ENCODE measurements around the gene PCDHGB2. TPM values are rescaled to one million over a fixed set of nuclear protein-coding genes. Genes with fewer than 3 reads are reported as not detected.
"Not testable (repeated sequence)": the region's sequence is repeated elsewhere in the genome, so short reads cannot be mapped to it uniquely, and the experiment has no call there.

Gene PCDHGB2
- total and polyA plus RNA-seq, 4 donors, result 0.38 to 11.7 (median 3.8) TPM

DNA sequence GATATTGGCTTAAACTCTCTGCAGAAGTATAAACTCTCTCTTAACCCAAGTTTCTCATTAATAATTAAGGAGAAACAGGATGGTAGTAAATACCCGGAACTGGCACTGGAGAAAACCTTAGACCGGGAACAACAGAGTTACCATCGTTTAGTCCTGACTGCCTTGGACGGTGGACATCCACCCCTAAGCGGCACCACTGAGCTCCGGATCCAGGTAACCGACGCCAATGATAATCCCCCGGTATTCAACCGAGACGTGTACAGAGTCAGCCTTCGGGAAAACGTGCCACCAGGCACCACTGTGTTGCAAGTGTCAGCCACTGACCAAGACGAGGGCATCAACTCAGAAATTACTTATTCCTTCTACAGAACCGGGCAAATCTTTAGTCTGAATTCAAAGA, 38.8 kb downstream of the PCDHGB2 start:
- intact Hi-C loops (cut with DNase I), result no loop called here
- no peak for ATAC-seq (ENCODE audit: low FRiP score)
- Histone ChIP-seq H3K4me3 (ENCODE audit: low read length in 2 of 2) (no peak overlapping the region), H3K9me3 (ENCODE audit: control insufficient read depth, low read length) (peaks cover 31% of the 10 kb centered on the region), H3K27me3 (ENCODE audit: control insufficient read depth in 1 of 2, insufficient read depth in 2 of 2, low read length in 1 of 2) (no peaks in the 10 kb centered on the region), H3K27ac (ENCODE audit: low read depth in 1 of 2, low read length in 2 of 2) (no peak overlapping the region), H3K4me1 (ENCODE audit: control insufficient read depth in 1 of 2, insufficient read depth in 2 of 2, low read length in 2 of 2) (no peaks in the 10 kb centered on the region), H3K36me3 (ENCODE audit: control insufficient read depth in 1 of 2, insufficient read depth in 2 of 2, low read length in 1 of 2) (no peaks in the 10 kb centered on the region)
- 20 to 24% methylated on average over 15 of the region's 15 CpGs for WGBS, 2 donors
- no peak for DNase-seq

DNA sequence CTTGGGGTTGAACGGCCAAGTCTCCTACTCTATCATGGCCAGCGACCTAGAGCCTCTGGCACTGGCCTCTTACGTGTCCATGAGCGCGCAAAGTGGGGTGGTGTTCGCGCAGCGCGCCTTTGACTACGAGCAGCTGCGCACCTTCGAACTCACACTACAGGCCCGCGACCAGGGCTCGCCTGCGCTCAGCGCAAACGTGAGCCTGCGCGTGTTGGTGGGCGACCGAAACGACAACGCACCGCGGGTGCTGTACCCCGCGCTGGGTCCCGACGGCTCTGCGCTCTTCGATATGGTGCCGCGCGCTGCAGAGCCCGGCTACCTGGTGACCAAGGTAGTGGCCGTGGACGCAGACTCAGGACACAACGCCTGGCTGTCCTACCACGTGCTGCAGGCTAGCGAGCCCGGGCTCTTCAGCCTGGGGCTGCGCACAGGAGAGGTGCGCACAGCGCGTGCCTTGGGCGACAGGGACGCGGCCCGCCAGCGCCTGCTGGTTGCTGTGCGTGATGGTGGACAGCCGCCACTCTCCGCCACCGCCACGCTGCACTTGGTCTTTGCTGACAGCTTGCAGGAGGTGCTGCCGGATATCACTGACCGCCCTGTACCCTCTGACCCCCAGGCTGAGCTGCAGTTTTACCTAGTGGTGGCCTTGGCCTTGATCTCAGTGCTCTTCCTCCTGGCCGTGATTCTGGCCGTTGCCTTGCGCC, 39.9 kb downstream of the PCDHGB2 start:
- no peak for ATAC-seq (ENCODE audit: low FRiP score)
- Histone ChIP-seq H3K27ac (ENCODE audit: low read depth in 1 of 2, low read length in 2 of 2) (no peak overlapping the region), H3K9me3 (ENCODE audit: control insufficient read depth, low read length) (peaks cover 31% of the 10 kb centered on the region), H3K36me3 (ENCODE audit: control insufficient read depth in 1 of 2, insufficient read depth in 2 of 2, low read length in 1 of 2) (no peaks in the 10 kb centered on the region), H3K27me3 (ENCODE audit: control insufficient read depth in 1 of 2, insufficient read depth in 2 of 2, low read length in 1 of 2) (no peaks in the 10 kb centered on the region), H3K4me3 (ENCODE audit: low read length in 2 of 2) (no peak overlapping the region), H3K4me1 (ENCODE audit: control insufficient read depth in 1 of 2, insufficient read depth in 2 of 2, low read length in 2 of 2) (no peaks in the 10 kb centered on the region)
- DNase-seq, result peak in 1 of 2 donors; percentile 70
- 15 to 24% methylated on average over 61 of the region's 61 CpGs for WGBS, 2 donors
- intact Hi-C loops (cut with DNase I), result no loop called here

DNA sequence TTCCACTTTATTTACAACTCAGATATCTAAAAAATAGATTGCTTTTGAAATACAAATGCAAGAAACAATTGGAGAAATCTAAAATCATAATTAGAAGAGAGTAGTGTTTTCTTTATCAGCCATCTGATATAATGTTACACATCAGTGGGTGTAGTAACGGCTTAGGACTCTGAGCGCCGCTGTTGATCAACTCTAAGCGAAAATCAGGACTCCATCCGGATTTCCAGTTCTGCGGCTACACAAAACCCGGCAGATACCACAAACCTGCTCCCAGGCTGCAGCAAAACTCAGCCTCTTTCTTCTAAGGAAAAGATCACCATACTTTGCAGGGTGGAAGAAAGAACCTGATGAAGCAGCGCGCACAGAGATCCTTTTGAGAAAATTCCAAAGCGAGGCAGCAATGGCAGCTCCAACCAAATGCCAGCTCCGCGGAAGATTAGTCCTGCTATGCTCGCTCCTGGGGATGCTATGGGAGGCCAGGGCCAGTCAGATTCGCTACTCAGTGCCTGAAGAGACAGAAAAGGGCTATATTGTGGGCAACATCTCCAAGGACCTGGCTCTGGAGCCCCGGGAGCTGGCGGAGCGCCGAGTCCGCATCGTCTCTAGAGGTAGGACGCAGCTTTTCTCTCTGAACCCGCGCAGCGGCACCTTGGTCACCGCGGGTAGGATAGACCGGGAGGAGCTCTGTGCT, 42.9 kb downstream of the PCDHGB2 start, which contains the start of gene PCDHGA9:
PCDHGA9 (plus strand) TSS at position 226 of the 691 bp plus-strand sequence; CDS start at position 401, 175 bp downstream.
- WGBS, 2 donors, result 14 to 15% methylated on average over 27 of the region's 27 CpGs
- peak in 1 of 2 donors; percentile 68 for DNase-seq
- Histone ChIP-seq H3K4me3 (ENCODE audit: low read length in 2 of 2) (no peak within 1 kb of the TSS), H3K27ac (ENCODE audit: low read depth in 1 of 2, low read length in 2 of 2) (no peak within 1 kb of the TSS), H3K36me3 (ENCODE audit: control insufficient read depth in 1 of 2, insufficient read depth in 2 of 2, low read length in 1 of 2) (no peaks in the 10 kb centered on the region), H3K27me3 (ENCODE audit: control insufficient read depth in 1 of 2, insufficient read depth in 2 of 2, low read length in 1 of 2) (no peaks in the 10 kb centered on the region), H3K4me1 (ENCODE audit: control insufficient read depth in 1 of 2, insufficient read depth in 2 of 2, low read length in 2 of 2) (no peaks in the 10 kb centered on the region), H3K9me3 (ENCODE audit: control insufficient read depth, low read length) (peaks cover 35% of the 10 kb centered on the region)
- intact Hi-C loops (cut with DNase I), result no loop called here
- ATAC-seq (ENCODE audit: low FRiP score), result no peak

DNA sequence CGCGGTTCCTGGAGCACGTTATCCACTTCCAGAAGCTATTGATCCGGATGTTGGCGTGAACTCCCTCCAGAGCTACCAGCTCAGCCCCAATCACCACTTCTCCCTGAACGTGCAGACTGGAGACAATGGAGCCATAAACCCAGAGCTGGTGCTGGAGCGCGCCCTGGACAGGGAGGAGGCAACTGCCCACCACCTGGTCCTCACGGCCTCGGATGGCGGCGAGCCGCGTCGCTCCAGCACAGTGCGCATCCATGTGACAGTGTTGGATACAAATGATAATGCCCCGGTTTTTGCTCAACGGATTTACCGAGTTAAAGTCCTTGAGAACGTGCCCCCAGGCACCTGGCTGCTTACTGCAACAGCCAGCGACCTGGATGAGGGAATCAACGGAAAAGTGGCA, 43.6 kb downstream of the PCDHGB2 start:
- no peak for ATAC-seq (ENCODE audit: low FRiP score)
- intact Hi-C loops (cut with DNase I), result no loop called here
- Histone ChIP-seq H3K36me3 (ENCODE audit: control insufficient read depth in 1 of 2, insufficient read depth in 2 of 2, low read length in 1 of 2) (no peaks in the 10 kb centered on the region), H3K4me3 (ENCODE audit: low read length in 2 of 2) (no peak overlapping the region), H3K4me1 (ENCODE audit: control insufficient read depth in 1 of 2, insufficient read depth in 2 of 2, low read length in 2 of 2) (no peaks in the 10 kb centered on the region), H3K27ac (ENCODE audit: low read depth in 1 of 2, low read length in 2 of 2) (no peak overlapping the region), H3K27me3 (ENCODE audit: control insufficient read depth in 1 of 2, insufficient read depth in 2 of 2, low read length in 1 of 2) (no peaks in the 10 kb centered on the region), H3K9me3 (ENCODE audit: control insufficient read depth, low read length) (peaks cover 39% of the 10 kb centered on the region)
- 20 to 26% methylated on average over 22 of the region's 22 CpGs for WGBS, 2 donors
- DNase-seq, result no peak

DNA sequence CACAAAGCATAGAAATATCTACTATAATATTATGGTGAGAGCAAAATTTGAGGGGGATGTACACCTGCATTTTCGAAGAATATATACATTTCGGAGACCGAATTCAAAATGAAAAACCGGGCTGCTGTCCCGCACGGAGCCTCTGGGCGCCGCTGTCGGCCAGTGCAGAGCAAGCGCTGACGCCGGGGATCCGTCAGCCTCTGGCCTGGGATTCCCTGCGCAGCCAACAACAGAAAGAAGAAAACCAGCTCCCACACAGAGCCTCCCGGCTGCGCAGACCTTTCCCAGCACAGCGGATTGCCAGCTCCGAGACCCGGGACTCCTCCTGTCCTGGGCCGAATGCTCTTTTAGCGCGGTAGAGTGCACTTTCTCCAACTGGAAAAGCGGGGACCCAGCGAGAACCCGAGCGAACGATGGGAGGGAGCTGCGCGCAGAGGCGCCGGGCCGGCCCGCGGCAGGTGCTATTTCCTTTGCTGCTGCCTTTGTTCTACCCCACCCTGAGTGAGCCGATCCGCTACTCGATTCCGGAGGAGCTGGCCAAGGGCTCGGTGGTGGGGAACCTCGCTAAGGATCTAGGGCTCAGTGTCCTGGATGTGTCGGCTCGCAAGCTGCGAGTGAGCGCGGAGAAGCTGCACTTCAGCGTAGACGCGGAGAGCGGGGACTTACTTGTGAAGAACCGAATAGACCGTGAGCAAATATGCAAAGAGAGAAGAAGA, 48.2 kb downstream of the PCDHGB2 start, which contains the start of gene PCDHGB6:
PCDHGB6 (plus strand) TSS at position 232 of the 716 bp plus-strand sequence; CDS start at position 414, 182 bp downstream.
- peak; percentile 63 for ATAC-seq (ENCODE audit: low FRiP score)
- H3K4me3 ChIP-seq (ENCODE audit: low read length in 2 of 2); H3K27me3 ChIP-seq (ENCODE audit: control insufficient read depth in 1 of 2, insufficient read depth in 2 of 2, low read length in 1 of 2); H3K27ac ChIP-seq (ENCODE audit: low read depth in 1 of 2, low read length in 2 of 2); H3K4me1 ChIP-seq (ENCODE audit: control insufficient read depth in 1 of 2, insufficient read depth in 2 of 2, low read length in 2 of 2); H3K36me3 ChIP-seq (ENCODE audit: control insufficient read depth in 1 of 2, insufficient read depth in 2 of 2, low read length in 1 of 2): not testable (repeated sequence)
- peaks cover 38% of the 10 kb centered on the region for H3K9me3 ChIP-seq (ENCODE audit: control insufficient read depth, low read length)
- DNase-seq, result peak in 1 of 2 donors; percentile 80
- intact Hi-C loops (cut with DNase I), result loop anchor here in 1 of 2 donors (5.0 kb wide), 1 partner anchor 149 kb away; no protein-coding TSS in a partner anchor
- WGBS, 2 donors, result 9 to 12% methylated on average over 46 to 51 of the region's 51 CpGs

DNA sequence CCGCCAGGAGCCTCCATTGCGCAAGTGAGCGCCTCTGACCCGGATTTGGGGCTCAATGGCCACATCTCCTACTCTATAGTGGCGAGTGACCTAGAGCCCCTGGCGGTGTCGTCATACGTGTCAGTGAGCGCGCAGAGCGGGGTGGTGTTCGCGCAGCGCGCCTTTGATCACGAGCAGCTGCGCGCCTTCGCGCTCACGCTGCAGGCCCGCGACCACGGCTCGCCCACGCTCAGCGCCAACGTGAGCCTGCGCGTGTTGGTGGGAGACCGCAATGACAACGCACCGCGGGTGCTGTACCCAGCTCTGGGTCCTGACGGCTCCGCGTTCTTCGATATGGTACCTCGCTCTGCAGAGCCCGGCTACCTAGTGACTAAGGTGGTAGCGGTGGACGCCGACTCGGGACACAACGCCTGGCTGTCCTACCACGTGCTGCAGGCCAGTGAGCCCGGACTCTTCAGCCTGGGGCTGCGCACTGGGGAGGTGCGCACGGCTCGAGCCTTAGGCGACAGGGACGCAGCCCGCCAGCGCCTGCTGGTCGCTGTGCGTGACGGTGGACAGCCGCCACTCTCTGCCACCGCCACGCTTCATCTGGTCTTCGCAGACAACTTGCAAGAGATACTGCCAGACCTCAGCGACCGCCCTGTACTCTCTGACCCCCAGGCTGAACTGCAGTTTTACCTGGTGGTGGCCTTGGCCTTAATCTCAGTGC, 50.0 kb downstream of the PCDHGB2 start:
- ATAC-seq (ENCODE audit: low FRiP score) (no peak), DNase-seq (peak in 1 of 2 donors; percentile 54)
- Histone ChIP-seq H3K36me3 (ENCODE audit: control insufficient read depth in 1 of 2, insufficient read depth in 2 of 2, low read length in 1 of 2) (no peaks in the 10 kb centered on the region), H3K9me3 (ENCODE audit: control insufficient read depth, low read length) (peaks cover 37% of the 10 kb centered on the region), H3K27ac (ENCODE audit: low read depth in 1 of 2, low read length in 2 of 2) (no peak overlapping the region), H3K4me3 (ENCODE audit: low read length in 2 of 2) (no peak overlapping the region), H3K4me1 (ENCODE audit: control insufficient read depth in 1 of 2, insufficient read depth in 2 of 2, low read length in 2 of 2) (no peaks in the 10 kb centered on the region), H3K27me3 (ENCODE audit: control insufficient read depth in 1 of 2, insufficient read depth in 2 of 2, low read length in 1 of 2) (no peaks in the 10 kb centered on the region)
- intact Hi-C loops (cut with DNase I), result loop anchor here (5.0 to 10.0 kb wide), 3 partner anchors 115 to 155 kb away; no protein-coding TSS in a partner anchor
- 18 to 23% methylated on average over 64 of the region's 64 CpGs for WGBS, 2 donors

DNA sequence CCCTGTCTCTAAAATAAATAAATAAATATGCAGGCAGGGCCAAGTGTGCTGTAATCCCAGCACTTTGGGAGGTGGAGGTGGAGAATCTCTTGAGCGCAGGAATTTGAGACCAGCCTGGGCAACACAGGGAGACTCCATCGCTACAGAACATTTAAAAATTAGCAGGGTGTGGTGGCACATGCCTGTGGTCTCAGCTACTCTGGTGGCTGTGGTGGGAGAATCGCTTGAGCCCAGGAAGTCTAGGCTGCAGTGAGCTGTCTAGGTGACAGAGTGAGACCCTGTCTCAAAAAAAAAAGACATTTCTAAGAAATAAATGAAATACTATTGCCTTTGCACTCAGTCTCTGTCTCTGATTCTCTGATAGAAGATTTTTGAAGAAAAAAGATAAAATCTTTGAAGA, 51.8 kb downstream of the PCDHGB2 start:
- Histone ChIP-seq H3K27ac (ENCODE audit: low read depth in 1 of 2, low read length in 2 of 2) (no peak overlapping the region), H3K36me3 (ENCODE audit: control insufficient read depth in 1 of 2, insufficient read depth in 2 of 2, low read length in 1 of 2) (no peaks in the 10 kb centered on the region), H3K27me3 (ENCODE audit: control insufficient read depth in 1 of 2, insufficient read depth in 2 of 2, low read length in 1 of 2) (no peaks in the 10 kb centered on the region), H3K9me3 (ENCODE audit: control insufficient read depth, low read length) (peaks cover 34% of the 10 kb centered on the region), H3K4me3 (ENCODE audit: low read length in 2 of 2) (no peak overlapping the region), H3K4me1 (ENCODE audit: control insufficient read depth in 1 of 2, insufficient read depth in 2 of 2, low read length in 2 of 2) (no peaks in the 10 kb centered on the region)
- intact Hi-C loops (cut with DNase I), result loop anchor here in 1 of 2 donors (10.0 kb wide), 2 partner anchors 113 to 153 kb away; no protein-coding TSS in a partner anchor
- 59% methylated on average over 3 of the region's 3 CpGs for WGBS, 2 donors
- ATAC-seq (ENCODE audit: low FRiP score), result no peak
- DNase-seq, result no peak

Data from aorta (tissue), 5 donors.